ENCODE measurements around the gene TUBB4B.

The TUBB4B gene

GRCh38 chr9:137268538-137269201 is 27.6 kb downstream of the TUBB4B start:
- no peak overlapping the region for H3K4me3 ChIP-seq (ENCODE audit: low read depth, low read length)
- no peak for TF ChIP-seq CTCF (IDR thresholded peaks at IDR 0.05; ENCODE audit: low read depth, low read length)

DNA sequence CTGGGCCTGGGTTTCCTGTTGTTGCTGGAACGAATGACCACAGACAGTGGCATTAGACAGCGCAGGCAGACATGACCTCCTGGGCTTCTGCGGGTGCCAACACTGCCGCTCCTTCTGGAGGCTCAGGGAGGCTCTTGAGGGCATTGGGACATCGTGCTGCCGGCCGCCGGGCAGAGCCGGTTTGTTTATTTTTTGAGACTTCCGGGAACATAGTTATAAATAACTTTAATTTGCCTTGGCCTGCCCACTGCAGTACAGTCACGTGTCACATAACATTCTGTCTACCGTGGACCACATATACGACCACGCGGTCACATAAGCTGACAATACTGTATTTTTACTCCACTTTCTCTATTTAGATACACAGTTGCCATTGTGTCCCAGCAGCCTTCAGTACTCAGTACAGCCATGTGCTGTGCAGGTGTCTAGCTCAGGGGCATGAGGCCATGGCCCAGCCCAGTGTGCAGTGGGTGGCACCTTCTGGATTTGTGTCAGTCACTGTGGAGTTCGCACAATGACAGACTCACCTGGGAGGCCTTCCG is 28.2 kb downstream of the TUBB4B start:
- no peak for TF ChIP-seq CTCF (IDR thresholded peaks at IDR 0.05; ENCODE audit: low read depth, low read length)
- no peak overlapping the region for H3K4me3 ChIP-seq (ENCODE audit: low read depth, low read length)

- no peak overlapping the region for H3K4me3 ChIP-seq (ENCODE audit: low read depth, low read length)
- no peak for TF ChIP-seq CTCF (IDR thresholded peaks at IDR 0.05; ENCODE audit: low read depth, low read length)
These were observed 30.0 kb downstream of the TUBB4B start for GRCh38 chr9:137270929-137271695.

DNA sequence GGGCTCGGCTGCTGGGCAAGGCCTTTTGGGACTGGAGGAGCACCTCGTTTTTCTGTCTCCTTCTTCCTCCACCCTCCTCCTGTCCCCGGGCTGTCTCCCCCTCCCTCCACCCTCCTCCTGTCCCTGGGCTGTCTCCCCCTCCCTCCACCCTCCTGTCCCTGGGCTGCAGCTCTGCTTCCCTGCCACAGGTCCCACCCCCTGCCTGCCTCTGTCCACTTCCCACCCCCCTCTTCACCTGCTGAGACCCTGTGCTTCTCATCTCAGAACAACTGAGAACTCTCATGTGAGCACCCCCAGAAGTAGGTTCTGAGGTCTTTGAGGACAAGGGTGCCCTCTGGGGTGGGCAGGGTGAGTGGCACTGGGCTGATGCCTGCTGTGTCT is 30.6 kb downstream of the TUBB4B start:
- no peak for TF ChIP-seq CTCF (IDR thresholded peaks at IDR 0.05; ENCODE audit: low read depth, low read length)

DNA sequence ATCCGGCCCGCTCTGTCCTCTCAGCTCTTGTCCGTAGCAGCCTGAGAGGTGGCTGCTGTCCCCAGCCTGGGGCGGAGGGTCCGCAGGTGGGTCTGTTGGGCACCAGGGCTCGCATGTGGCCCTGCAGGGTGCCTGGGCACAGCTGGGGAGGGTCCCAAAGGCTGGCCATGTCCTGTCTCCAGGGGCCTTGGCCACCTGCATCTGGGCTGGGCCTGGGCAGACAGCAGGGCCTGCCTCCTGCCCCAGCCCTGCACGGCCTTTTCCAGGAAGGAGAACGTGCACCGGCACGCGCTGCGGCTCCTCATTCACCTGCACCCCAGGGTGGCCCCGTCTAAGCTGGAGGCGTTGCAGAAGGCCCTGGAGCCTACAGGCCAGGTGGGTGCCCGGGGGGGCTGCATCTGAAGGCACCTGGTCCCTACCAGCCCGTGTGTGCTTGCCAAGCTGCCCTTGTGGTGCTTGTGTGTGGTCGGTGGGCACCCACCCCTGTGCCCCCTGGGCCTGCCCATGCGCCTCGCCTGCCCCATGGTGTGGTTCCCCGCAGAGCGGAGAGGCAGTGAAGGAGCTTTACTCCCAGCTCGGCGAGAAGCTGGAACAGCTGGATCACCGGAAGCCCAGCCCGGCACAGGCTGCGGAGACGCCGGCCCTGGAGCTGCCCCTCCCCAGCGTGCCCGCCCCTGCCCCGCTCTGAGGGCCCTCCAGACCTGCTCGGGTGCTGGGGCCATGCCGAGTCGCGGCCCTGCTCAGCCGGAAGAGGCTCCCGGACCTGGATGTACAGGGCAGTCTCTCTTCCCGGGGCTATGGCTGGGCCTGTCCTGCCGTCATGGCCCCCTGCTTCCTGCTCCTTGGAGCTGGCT is 31.4 kb downstream of the TUBB4B start:
- no peak overlapping the region for H3K4me3 ChIP-seq (ENCODE audit: low read depth, low read length)
- no peak for TF ChIP-seq CTCF (IDR thresholded peaks at IDR 0.05; ENCODE audit: low read depth, low read length)

More for the DNA sequence above, 30.6 kb downstream of the TUBB4B start:
- no peak overlapping the region for H3K4me3 ChIP-seq (ENCODE audit: low read depth, low read length)

DNA sequence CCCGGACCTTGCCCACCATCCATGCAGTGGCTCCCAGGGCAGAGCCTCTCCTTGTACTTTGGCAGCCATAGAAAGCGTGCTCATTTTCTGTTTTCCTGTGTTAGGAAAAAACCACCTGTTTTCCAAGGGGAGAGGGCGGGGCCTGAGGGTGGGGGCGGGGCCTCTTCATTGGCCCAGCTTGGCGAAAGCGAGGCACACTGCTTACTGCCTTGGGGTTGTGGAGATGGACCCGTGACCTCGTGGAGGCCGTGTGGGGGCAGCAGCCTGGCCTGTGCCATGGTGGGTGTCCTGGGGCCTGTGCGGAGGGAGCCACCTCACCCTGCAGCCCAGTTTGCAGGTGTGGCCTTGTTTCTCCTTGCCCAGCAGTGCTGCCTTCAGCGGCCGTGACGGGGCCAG is 32.0 kb downstream of the TUBB4B start:
- TF ChIP-seq CTCF (IDR thresholded peaks at IDR 0.05; ENCODE audit: low read depth, low read length), result no peak
- H3K4me3 ChIP-seq (ENCODE audit: low read depth, low read length), result no peak overlapping the region
